Forelimb muscle (tissue), 1 donor: ENCODE results near the gene TXNDC5. TPM values are rescaled to one million over a fixed set of nuclear protein-coding genes. Genes with fewer than 3 reads are reported as not detected.
"Not testable (repeated sequence)": the region's sequence is repeated elsewhere in the genome, so short reads cannot be mapped to it uniquely, and the experiment has no call there.

Experiments used
- DNase-seq: peaks from one replicate; pipeline ENCODE4 v3.0.0-alpha.2; 2013; ENCODE audit warnings: low read depth
- polyA plus RNA-seq: library from polyadenylated mRNA; unstranded; fragments of 120-200 nt; gene quantifications from one replicate; pipeline ENCODE4 v1.2.1, GENCODE V29; 2013; ENCODE audit not compliant: insufficient read length

Gene TXNDC5
- polyA plus RNA-seq, 1 donor = 90.0 TPM

DNA sequence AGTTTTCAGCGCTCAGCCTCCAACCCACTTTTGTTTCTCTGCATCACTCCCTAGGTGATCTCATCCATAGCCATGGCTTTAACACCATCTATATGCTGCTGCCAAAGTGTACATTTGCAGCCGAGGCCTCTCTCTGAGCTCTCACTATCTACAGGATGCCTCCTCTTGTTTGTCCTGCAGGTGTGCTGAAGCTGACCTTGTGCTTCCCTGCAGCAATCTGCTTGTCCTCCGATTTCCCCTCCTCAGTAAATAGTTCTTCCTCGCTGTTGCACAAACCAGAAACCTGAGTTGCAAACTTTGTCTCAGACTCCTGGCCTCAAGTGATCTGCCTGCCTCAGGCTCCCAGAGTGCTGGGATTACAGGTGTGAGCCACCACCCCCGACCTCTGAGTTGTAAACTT is 3.7 kb upstream of the TXNDC5 start:
- DNase-seq = no peak

- no peak for DNase-seq
Observed at GRCh38 chr6:7912736-7913517, 2.3 kb upstream of the TXNDC5 start.

DNA sequence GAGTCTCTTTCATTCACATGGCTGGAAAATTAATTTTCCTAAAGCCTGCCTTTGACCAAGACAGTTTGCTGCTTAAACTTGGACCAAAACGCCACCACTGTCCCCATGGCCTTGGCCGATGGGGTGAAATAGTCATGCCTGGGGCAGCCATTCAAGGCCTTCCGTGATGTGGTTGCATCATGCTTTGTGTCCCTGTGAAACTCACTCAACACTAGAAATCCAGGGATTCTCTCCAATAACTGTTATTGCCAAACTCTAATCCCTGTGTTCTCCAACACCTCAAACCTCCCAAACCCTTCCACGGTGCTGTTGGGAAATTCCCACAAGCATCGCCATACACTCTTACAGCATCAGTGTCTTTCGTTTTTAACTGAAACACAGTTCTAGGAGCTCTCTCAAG is 1.4 kb upstream of the TXNDC5 start:
- DNase-seq = no peak

GRCh38 chr6:7911345-7911725 is 747 bp upstream of the TXNDC5 start:
- no peak for DNase-seq

DNA sequence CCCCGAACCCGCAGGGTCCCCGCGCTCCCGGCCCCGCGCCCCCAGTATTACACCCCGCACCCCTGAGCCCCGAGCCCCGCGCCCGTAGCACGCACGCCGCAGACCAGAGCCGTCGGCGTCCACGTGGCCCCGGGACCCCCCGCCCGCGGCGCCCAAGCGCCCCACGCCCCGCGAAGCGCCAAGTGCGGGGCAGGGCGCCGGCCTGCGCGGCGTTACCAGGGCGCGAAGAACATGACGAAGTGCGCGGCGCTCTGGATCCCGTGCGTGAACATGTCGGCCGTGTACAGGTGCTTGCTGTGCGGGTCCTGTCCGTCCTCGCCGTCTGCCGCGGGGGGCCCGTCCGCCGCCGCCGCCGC is 312 bp downstream of the TXNDC5 start:
- DNase-seq = no peak

GRCh38 chr6:7909323-7910276 is 988 bp downstream of the TXNDC5 start:
- DNase-seq = no peak

DNA sequence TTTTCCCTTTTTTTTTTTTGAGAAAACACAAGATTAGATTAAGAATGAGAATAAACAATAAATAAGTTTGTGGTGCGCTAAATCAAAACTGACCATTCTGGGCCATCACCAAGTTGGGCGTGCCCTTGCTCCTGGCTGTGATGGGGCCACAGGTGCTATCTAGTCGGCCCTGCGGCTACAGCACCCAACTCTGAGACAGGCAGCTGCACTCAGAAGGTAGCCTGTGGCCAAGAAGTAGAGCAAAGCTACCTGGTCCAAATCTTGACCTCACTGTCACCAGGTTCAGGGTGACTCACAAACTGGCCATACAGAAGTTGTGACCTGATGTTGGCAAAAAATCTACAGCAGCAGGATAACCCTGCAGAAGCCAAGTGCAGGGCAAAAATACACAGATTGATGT is 3.4 kb downstream of the TXNDC5 start:
- no peak for DNase-seq

DNA sequence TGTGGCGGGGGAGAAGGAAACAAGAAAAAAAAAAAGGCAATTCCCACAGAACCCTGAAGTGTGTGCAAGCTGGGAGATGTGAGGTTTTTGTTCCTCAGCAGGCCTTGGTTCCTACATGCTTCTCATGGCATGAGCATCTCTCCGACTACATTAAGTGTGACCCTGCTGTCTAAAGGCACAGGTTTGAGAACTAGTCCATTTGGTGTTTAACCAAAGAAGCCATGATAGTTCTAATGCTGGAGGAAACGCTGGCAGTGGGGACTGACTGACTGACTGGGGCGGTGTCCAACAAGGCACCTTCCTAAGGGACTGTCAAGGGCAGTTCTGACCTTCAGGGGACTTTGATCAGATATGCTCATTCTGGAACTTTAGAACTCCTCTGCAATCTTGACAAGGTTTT is 3.8 kb downstream of the TXNDC5 start:
- no peak for DNase-seq

- no peak for DNase-seq
Observed at GRCh38 chr6:7905416-7905815, 5.2 kb downstream of the TXNDC5 start.

DNA sequence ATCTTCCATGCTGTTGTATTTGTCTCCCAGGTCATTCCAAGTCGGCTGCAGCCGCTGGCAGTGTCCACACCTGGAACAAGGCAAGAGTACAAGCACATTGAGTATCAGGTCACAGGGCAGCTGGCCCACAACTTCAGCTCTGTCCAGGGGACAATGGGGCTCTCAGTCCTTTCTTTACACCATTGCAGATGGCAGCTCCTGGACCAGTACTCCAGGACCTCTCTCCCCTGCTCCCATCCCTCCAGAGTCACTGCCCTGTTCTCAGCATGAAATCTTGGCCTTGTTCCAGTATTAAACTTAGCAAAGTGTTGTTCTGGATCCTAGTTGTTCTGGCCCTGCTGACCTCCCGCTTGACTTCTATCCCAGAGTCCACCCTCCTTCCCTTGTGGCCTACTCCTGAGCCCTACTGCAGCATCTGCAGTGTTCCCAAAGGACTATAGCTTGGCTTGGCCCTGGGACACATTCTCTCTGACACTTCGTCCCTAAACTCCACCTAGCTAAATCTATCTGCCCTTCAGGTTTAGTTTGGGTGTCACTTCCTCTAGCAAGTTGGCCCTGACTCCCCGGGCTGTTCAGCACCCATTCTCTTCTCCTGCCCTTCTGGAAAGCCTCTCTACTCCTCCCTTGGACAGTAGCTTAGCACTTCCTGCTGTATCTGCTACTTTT is 5.8 kb downstream of the TXNDC5 start:
- DNase-seq = no peak

DNA sequence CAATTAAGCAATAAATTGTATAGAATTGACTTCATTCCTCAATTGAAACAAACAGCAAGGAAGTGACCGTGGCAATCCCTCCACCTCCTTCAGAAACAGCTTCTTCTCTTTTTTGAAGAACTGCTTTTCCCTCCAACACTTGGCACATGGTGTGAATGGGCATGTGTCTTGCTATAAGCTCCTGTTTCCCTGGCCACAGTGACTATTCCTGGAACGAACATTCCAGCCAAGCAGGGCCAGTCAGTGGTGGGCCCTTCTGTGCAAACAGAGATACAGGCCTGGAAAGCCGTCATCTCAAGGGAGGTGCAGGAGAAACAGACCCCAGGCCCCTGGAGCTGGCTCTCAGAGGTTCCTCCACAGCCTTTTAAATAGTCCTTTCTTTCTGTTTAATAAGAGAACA is 6.9 kb downstream of the TXNDC5 start:
- DNase-seq = no peak

GRCh38 chr6:7902867-7903266 is 7.7 kb downstream of the TXNDC5 start:
- no peak for DNase-seq

DNA sequence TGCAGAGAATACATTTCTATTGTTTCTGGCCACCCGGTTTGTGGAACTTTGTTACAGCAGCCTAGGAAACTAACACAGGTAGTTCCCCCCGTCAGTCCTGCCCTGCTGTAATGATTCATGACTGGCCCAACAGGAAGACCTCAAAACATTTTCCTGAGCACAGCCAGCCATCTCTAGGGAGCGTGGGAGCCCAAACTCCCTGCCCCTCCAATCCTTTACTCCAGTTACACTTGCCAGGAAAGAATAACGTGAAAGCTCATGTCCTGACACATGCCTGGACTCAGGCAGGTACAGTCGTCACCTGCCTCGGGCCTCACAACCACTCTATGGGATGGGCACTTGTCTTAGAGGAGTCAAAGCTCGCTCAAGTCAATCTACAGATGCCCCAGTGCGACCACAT is 8.4 kb downstream of the TXNDC5 start:
- no peak for DNase-seq

GRCh38 chr6:7901780-7902179 is 8.8 kb downstream of the TXNDC5 start:
- no peak for DNase-seq

GRCh38 chr6:7901056-7901455 is 9.5 kb downstream of the TXNDC5 start:
- DNase-seq = no peak

DNA sequence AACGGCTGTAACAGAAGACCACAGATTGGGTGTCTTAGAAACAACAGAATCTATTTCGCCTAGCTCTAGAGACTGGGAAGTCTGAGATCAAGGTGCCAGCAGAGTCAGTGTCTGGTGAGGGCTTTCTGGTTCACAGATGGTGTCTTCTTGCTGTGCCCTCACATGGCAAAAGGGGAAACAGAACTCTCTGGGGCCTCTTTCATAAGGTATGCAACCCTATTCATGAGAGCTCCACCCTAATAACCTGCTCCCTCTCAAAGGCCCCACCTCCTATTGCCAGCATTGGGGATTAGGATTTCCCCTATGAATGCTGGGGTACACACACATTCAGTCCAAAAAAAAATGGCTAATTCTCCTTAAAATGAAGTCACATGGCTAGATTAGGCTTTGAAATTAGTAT is 10.0 kb downstream of the TXNDC5 start:
- DNase-seq = no peak

GRCh38 chr6:7899889-7900213 is 10.7 kb downstream of the TXNDC5 start:
- DNase-seq = no peak

DNA sequence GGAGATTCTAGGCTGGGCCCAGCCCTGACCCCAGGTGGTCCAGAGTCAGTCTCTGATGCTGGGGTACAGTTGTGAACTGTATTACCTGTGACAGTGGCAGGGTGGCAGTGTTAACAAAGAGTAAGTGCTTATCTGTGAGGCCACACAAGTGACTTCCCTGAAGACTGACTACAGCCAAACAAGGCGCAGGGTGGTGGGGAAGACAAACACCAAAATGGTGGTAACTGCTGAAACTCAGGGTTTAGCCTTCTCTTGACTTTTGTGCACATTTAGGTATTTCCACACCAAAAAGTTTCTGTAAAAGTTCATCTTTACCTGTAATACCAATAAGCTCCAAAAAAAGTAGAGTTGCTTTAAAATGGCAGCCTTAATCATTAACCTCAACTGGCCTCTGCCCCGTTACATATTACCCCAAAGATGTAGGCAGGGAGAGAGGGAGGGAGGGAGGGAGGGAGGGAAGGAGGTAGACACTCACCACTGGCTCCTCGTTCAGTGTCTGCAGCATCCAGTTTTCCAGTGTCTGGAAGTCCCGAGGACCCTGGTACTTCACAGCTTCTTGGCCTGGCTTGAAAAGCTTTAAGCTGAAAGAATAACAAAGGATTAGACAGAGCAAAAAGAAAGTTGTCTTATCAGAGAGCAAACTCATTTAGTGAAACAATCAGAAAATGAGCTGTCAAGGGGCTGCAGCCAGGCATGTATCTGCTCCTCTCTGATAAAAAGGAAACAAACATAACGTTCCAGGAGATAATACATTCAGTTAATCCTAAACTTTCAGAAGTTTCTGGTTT is 11.3 kb downstream of the TXNDC5 start:
- no peak for DNase-seq

DNA sequence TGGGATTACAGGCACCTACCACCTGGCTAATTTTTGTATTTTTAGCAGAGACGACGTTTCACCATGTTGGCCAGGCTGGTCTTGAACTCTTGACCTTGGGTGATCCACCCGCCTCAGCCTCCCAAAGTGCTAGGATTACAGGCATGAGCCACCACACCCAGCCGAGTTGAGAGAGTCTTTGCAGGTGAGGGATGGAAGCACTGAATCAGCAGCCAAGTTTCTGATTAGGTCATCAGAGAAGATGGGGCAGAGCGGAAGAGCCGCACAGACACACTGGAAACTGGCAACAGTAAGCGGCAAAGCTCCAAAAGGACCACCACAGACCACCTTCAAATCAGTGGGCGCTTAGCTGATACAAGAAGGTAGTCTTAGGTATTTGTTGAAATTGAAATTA is 12.4 kb downstream of the TXNDC5 start:
- DNase-seq = not testable (repeated sequence)

DNA sequence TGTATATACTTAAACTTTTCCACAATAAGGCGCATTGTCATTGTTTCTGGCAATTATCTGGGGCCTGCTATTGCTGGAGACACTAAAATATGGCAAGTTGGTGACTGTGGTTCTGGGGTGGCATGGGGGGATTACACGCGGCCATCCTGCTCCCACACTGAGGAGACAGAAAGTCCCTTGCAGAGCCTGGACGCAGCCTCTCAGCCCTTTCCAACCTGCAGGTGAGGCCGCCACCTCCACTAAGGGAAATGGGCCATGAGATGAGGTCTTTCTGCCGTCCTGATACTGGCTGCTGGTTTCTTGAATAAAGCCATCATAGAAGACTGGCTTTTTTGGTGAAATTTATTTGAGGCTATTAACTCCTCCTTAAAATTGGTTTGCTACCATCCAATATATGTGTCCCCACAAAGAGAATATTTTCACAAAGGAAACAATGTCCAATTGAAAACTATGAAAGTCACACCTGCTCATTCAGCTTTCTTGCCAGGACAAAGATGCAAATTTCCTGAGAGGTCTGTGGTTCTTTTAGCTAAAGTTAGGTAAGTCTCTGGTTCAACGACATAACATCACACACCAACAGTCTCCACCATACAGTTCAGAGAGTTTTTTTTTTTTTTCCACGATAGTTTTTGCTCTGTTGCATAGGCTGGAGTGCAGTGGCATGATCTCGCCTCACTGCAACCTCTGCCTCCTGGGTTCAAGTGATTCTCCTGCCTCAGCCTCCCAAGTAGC is 13.0 kb downstream of the TXNDC5 start:
- DNase-seq = no peak

GRCh38 chr6:7896465-7896987 is 14.1 kb downstream of the TXNDC5 start:
- DNase-seq = no peak
